HFFc6 (cell line): ENCODE measurements around the gene ACAA1. TPM values are rescaled to one million over a fixed set of nuclear protein-coding genes. Genes with fewer than 3 reads are reported as not detected.
A peak's percentile ranks its signal among the peaks of the same experiment; 100 is the strongest.
"Not testable (repeated sequence)": the region's sequence is repeated elsewhere in the genome, so short reads cannot be mapped to it uniquely, and the experiment has no call there.

Experiments
- DNase-seq: peaks from one replicate; pipeline ENCODE4 v3.0.0-alpha.2; 2018
- H3K27ac Mint-ChIP-seq: 2 replicates; pipeline ENCODE4 v1.8.0; 2020; ENCODE audit warnings: mild to moderate bottlenecking, mixed read lengths
- H3K27me3 Mint-ChIP-seq: 2 replicates; pipeline ENCODE4 v1.8.0; 2021; ENCODE audit warnings: mild to moderate bottlenecking, moderate library complexity, mixed read lengths; ENCODE audit not compliant: insufficient read depth
- H3K36me3 Mint-ChIP-seq: 2 replicates; pipeline ENCODE4 v1.8.0; 2021; ENCODE audit warnings: low read depth, mixed read lengths
- H3K4me1 Mint-ChIP-seq: 2 replicates; pipeline ENCODE4 v1.8.0; 2020; ENCODE audit warnings: low read depth, mixed read lengths
- H3K4me3 Mint-ChIP-seq: 2 replicates; pipeline ENCODE4 v1.8.0; 2020; ENCODE audit warnings: mild to moderate bottlenecking, moderate library complexity, mixed read lengths
- H3K9me3 Mint-ChIP-seq: 2 replicates; pipeline ENCODE4 v1.8.0; 2020; ENCODE audit warnings: mild to moderate bottlenecking, mixed read lengths
- CTCF ChIP-seq: fragments of 200-600 bp; sonication (generic); IDR thresholded peaks from 2 replicates; pipeline ENCODE4 v1.5.0; 2021; ENCODE audit warnings: antibody characterized with exemption, mild to moderate bottlenecking
- total RNA-seq, 6 experiments: library from RNA; stranded (reverse); fragmentation: NEBNext Ultra II Directional; extraction: Animal tissue kit (Norgen Biotek cat#: 25700); gene quantifications; 2 replicates in 1 of 6; 3 replicates in 5 of 6; pipeline ENCODE4 v1.2.3, GENCODE V29; 2021

Gene ACAA1
- total RNA-seq, 6 experiments from 2014 or later = 45.1 to 60.9 (median 52.1) TPM

GRCh38 chr3:38084334-38085310 is 52.3 kb downstream of the ACAA1 start:
- TF ChIP-seq CTCF = no peak
- no peak for DNase-seq
- Mint-ChIP-seq H3K4me1 (no peaks in the 10 kb centered on the region), H3K27me3 (peaks cover 20% of the 10 kb centered on the region), H3K27ac (peak overlapping the region; percentile 57; the same call in 1 of the 2 replicates), H3K36me3 (peaks cover 8% of the 10 kb centered on the region), H3K4me3 (peak overlapping the region; percentile 3; the same call in 1 of the 2 replicates), H3K9me3 (peaks cover 13% of the 10 kb centered on the region)

GRCh38 chr3:38083871-38084333 is 53.0 kb downstream of the ACAA1 start:
- Mint-ChIP-seq H3K4me3 (0 out of 2 replicates have a peak overlapping the region, but pooled peaks have one; percentile 2), H3K9me3 (peaks cover 13% of the 10 kb centered on the region), H3K27me3 (peaks cover 20% of the 10 kb centered on the region), H3K36me3 (peaks cover 8% of the 10 kb centered on the region), H3K27ac (peak overlapping the region; percentile 57; the same call in 1 of the 2 replicates), H3K4me1 (no peaks in the 10 kb centered on the region)
- no peak for TF ChIP-seq CTCF
- DNase-seq = no peak

GRCh38 chr3:38083254-38083653 is 53.7 kb downstream of the ACAA1 start:
- H3K36me3 Mint-ChIP-seq, H3K4me1 Mint-ChIP-seq, DNase-seq, H3K27ac Mint-ChIP-seq, H3K4me3 Mint-ChIP-seq: not testable (repeated sequence)
- Mint-ChIP-seq H3K27me3 (peaks cover 17% of the 10 kb centered on the region), H3K9me3 (peaks cover 13% of the 10 kb centered on the region)

- H3K27me3 Mint-ChIP-seq = peaks cover 19% of the 10 kb centered on the region
- not testable (repeated sequence) for H3K27ac Mint-ChIP-seq, H3K36me3 Mint-ChIP-seq, DNase-seq, H3K4me1 Mint-ChIP-seq, H3K4me3 Mint-ChIP-seq
- peaks cover 13% of the 10 kb centered on the region for H3K9me3 Mint-ChIP-seq
Measured at GRCh38 chr3:38082296-38082695, 54.6 kb downstream of the ACAA1 start.

- not testable (repeated sequence) for DNase-seq, H3K36me3 Mint-ChIP-seq, H3K4me1 Mint-ChIP-seq, H3K27ac Mint-ChIP-seq, H3K4me3 Mint-ChIP-seq, H3K9me3 Mint-ChIP-seq
- H3K27me3 Mint-ChIP-seq = peaks cover 34% of the 10 kb centered on the region
Measured at GRCh38 chr3:38077073-38077472, 59.9 kb downstream of the ACAA1 start.

Other genes with a start within 250 kb of the ACAA1 start
- gene VILL, start 146.3 kb downstream of the ACAA1 start, total RNA-seq = 1 to 10 TPM; 3.5 to 4.6 (median 3.7) TPM
- 10 to 100 TPM; 11.1 to 22.4 (median 17.6) TPM for gene PLCD1, start 107.5 kb downstream of the ACAA1 start, total RNA-seq
- under 1 TPM in 1 of 6 experiments, not detected in 5; 0.05 TPM for gene DLEC1, start 97.9 kb downstream of the ACAA1 start, total RNA-seq
- gene MYD88, start 1.5 kb upstream of the ACAA1 start, total RNA-seq = 10 to 100 TPM; 25.1 to 31.9 (median 28.4) TPM
- gene OXSR1, start 28.4 kb upstream of the ACAA1 start, total RNA-seq = 10 to 100 TPM; 48.5 to 54.3 (median 51.5) TPM
- under 1 TPM in 5 of 6 experiments, not detected in 1; 0.17 to 0.30 (median 0.20) TPM for gene SLC22A13, start 128.7 kb upstream of the ACAA1 start, total RNA-seq
- under 1 TPM in 1 of 6 experiments, not detected in 5; 0.09 TPM for gene SLC22A14, start 145.2 kb upstream of the ACAA1 start, total RNA-seq
- gene XYLB, start 209.7 kb upstream of the ACAA1 start, total RNA-seq = 1 to 10 TPM; 5.1 to 8.0 (median 6.2) TPM